ENCODE results near the gene FNDC3B. TPM values are rescaled to one million over a fixed set of nuclear protein-coding genes. Genes with fewer than 3 reads are reported as not detected.

The FNDC3B gene
- total and polyA plus RNA-seq, 12 donors, result 9.7 to 118 (median 85.0) TPM

DNA sequence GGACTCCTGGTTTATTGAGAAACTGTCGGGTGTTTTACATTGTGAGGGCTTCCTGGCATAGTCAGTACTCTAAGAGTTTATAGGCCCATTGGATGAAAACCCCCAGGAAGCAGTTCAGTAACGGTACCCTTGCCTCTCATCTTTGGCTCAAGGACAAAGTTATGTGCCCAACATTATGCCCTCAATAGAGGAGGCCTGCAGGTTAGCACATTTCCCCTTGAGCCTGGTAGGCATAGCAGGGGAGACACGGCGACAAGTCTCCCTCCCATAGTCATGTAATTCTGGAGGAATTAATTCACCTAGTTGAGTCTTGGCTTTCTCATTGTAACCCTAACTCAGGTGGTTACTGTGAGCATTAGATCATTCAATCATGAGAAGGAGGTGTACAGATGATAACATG, 348.4 kb downstream of the FNDC3B start:
- 95 to 98% methylated on average over 4 of the region's 4 CpGs for WGBS, 2 donors
- DNase-seq (no peak), ATAC-seq (peak in 1 of 8 donors; percentile 17)
- no peaks in the 10 kb centered on the region for H3K27me3 ChIP-seq
- intact Hi-C loops (cut with DNase I), result no loop called here
- TF ChIP-seq, protein P1, sequence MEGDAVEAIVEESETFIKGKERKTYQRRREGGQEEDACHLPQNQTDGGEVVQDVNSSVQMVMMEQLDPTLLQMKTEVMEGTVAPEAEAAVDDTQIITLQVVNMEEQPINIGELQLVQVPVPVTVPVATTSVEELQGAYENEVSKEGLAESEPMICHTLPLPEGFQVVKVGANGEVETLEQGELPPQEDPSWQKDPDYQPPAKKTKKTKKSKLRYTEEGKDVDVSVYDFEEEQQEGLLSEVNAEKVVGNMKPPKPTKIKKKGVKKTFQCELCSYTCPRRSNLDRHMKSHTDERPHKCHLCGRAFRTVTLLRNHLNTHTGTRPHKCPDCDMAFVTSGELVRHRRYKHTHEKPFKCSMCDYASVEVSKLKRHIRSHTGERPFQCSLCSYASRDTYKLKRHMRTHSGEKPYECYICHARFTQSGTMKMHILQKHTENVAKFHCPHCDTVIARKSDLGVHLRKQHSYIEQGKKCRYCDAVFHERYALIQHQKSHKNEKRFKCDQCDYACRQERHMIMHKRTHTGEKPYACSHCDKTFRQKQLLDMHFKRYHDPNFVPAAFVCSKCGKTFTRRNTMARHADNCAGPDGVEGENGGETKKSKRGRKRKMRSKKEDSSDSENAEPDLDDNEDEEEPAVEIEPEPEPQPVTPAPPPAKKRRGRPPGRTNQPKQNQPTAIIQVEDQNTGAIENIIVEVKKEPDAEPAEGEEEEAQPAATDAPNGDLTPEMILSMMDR (IDR thresholded peaks at IDR 0.05), result no peak
- H3K4me1 ChIP-seq, result peaks cover 0 to 30% (median 15%) of the 10 kb centered on the region in 9 donors
- no peak overlapping the region for H3K4me3 ChIP-seq
- peaks cover 0 to 49% (median 0%) of the 10 kb centered on the region in 9 donors for H3K36me3 ChIP-seq
- peaks cover 0 to 2% (median 0%) of the 10 kb centered on the region in 11 donors for H3K9me3 ChIP-seq
- no peak overlapping the region for H3K27ac ChIP-seq

DNA sequence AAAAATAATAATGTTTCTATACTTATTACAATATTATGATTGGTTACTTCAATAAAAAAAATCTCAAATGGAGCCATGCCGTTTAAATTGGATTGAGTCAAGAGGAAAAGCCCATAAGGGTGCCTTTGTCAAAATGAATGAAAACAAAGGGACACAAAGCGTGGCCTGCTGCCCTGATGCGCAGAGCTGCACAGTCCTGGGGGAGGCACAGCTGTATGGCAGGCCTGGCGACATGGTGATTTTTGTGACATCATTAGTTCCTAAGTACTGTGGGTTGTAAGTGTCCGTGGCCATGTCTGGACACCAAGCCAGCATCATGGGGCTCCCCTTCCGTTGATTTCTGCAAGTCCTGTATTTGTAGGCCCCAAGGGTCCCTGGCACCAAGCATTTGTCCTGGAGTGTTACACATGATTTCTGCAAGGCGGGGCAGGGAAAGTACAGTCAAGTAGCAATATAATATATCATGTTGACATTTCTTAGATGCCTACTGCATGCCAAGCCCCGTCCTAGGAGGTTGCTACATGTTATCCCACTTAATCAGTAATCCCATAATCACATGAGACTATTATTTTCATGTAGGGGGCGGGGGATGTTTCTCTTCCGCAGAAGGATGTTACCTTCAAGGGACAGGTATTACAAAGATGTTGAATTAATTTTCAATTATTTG, 349.2 kb downstream of the FNDC3B start:
- Histone ChIP-seq H3K36me3 (peaks cover 0 to 44% (median 0%) of the 10 kb centered on the region in 9 donors), H3K9me3 (no peaks in the 10 kb centered on the region), H3K27ac (no peak overlapping the region), H3K4me3 (no peak overlapping the region), H3K27me3 (no peaks in the 10 kb centered on the region), H3K4me1 (peaks cover 0 to 30% (median 15%) of the 10 kb centered on the region in 9 donors)
- no peak for DNase-seq
- intact Hi-C loops (cut with DNase I), result no loop called here
- TF ChIP-seq, protein P1 (IDR thresholded peaks at IDR 0.05), result no peak
- 81 to 82% methylated on average over 10 of the region's 10 CpGs for WGBS, 2 donors
- no peak for ATAC-seq

DNA sequence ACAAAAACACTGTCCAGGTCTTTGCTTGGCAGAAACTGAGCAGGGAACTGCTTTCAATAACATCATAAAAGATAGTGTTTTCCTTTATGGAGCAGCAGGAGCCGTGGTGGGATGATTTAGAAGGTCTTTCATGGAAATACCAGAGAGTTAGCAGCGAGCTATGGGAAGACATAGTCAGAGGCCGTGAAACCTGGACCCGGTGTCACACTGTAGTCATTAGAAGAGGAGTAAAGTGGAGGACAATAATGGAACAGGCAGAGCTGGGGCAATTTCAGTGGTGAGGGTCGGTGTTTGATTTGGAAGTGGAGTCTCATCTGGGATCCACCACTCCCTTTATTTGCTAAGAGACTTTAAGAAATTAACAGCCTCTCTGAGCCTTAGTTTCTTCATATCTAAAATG, 351.4 kb downstream of the FNDC3B start:
- peaks cover 0 to 34% (median 0%) of the 10 kb centered on the region in 9 donors for H3K36me3 ChIP-seq
- H3K4me1 ChIP-seq, result peaks cover 0 to 30% (median 15%) of the 10 kb centered on the region in 9 donors
- intact Hi-C loops (cut with DNase I), result loop anchor here in 1 of 10 donors (5.0 kb wide), 1 partner anchor 82 kb away; no protein-coding TSS in a partner anchor
- DNase-seq (no peak), ATAC-seq (no peak)
- H3K4me3 ChIP-seq, result no peak overlapping the region
- H3K27me3 ChIP-seq, result no peaks in the 10 kb centered on the region
- peak overlapping the region in 1 of 10 donors; percentile 47 for H3K27ac ChIP-seq
- WGBS, 2 donors, result 90% methylated on average over 5 of the region's 5 CpGs
- TF ChIP-seq, protein P1 (IDR thresholded peaks at IDR 0.05), result no peak
- H3K9me3 ChIP-seq, result no peaks in the 10 kb centered on the region

DNA sequence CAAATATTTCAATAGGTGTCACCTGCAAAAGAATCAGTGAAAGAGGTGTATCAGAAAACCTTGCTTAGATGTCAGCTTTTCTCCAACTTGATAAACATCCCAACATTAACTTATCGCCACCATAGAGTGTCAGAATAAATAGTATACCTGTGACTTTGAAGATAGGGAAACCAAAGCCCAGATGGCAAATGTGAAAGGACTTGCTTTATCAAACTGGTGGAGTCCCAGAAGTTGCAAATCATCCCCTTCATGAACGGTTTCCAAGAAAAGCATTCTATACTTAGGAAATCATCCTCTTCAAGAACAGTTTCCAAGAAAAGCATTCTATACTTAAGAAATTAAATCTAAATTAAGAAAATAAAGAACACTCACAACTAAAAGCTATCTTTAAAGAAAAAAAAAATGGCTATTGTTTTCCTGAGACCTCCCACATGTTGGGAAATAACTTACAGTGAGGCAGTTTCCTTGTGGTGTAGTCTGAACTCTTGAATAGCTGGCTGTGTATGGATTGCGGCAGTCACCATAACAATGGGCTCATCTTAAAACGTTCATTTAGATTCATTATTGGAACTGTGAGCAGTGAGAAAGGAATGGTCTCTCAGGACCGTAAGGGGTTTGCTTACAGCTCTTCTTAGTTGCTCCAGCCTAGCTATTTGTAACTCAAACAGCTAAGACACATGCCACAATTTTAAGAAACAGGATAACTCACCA, 352.4 kb downstream of the FNDC3B start:
- Histone ChIP-seq H3K27ac (peak overlapping the region in 2 of 10 donors; percentile 12 to 47), H3K27me3 (no peaks in the 10 kb centered on the region), H3K4me3 (no peak overlapping the region), H3K36me3 (peaks cover 0 to 37% (median under 1%) of the 10 kb centered on the region in 9 donors), H3K9me3 (no peaks in the 10 kb centered on the region), H3K4me1 (peaks cover 0 to 30% (median 15%) of the 10 kb centered on the region in 9 donors)
- DNase-seq (no peak), ATAC-seq (peak in 4 of 8 donors; percentile 39 to 70 (median 43))
- TF ChIP-seq, protein P1 (IDR thresholded peaks at IDR 0.05), result no peak
- intact Hi-C loops (cut with DNase I), result loop anchor here in 1 of 10 donors (5.0 kb wide), 1 partner anchor 81 kb away; no protein-coding TSS in a partner anchor
- WGBS, 2 donors, result 49 to 52% methylated on average over 5 of the region's 5 CpGs

All from heart right ventricle (tissue), 16 donors.